OCI-M1 (cell line): ENCODE data around the gene PTCSC3.
"Not testable (repeated sequence)": the region's sequence is repeated elsewhere in the genome, so short reads cannot be mapped to it uniquely, and the experiment has no call there.

Source experiments
- DNase-seq: peaks from one replicate; lab custom pipeline; 2025; lab: John Stamatoyannopoulos, UW

The PTCSC3 gene

DNA sequence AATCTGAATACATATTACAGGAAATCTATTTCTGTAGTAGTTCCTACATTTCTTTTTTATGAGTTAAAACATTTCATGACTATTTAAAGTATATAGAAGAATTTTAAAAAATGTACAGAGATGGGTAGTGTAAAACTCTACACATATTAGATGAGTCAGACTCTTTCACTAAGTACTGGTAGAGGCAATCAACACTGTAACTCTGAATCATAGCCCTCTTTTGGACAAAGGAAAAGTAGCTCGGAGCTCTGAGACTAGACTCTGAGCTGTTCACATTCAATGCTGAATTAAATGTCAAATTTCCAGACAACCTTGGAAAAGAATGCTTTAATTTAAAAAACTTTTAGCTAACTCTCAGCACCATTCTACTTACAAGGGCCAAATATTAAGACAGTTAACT lies 3.4 kb downstream of the PTCSC3 start:
- DNase-seq, result no peak

- peak; percentile 3 for DNase-seq
These were observed 4.9 kb downstream of the PTCSC3 start for GRCh38 chr14:36171607-36172006.

DNA sequence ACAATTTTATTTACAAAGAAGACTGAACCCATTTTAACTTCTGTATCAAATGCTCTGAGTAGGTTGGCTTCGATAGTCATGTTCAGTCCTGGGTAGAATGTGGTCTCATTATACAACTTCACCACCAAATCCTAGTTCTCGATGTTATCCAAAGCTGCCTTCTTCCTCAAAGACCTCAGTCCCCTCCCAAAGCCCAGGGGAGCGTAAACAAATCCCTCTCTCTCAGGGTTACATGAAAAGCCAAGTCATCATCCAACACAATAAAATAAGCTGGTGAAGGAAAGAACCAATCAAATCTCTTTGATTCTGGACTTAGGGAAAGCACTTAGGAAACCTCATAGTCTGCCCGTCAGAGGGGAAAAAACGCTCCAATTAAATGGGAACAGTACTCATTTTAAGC lies 9.1 kb downstream of the PTCSC3 start:
- peak; percentile 9 for DNase-seq

GRCh38 chr14:36163451-36163850 lies 13.1 kb downstream of the PTCSC3 start:
- DNase-seq, result no peak

DNA sequence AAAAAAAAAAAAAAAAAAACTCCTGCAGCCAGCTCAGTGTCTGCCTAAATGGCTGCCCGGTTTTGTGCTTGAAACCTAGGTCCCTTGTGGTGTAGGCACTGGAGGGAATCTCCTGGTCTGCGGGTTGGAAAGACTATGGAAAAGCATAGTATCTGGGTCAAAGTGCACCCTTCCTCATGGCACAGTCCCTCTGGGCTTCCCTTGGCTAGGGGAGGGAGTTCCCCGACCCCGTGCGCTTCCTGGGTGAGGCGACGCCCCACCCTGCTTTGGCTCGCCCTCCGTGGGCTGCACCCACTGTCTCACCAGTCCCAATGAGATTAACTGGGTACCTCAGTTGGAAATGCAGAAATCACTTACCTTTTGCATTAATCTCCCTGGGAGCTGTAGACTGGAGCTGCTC lies 14.3 kb downstream of the PTCSC3 start:
- no peak for DNase-seq

GRCh38 chr14:36161776-36162175 lies 14.7 kb downstream of the PTCSC3 start:
- no peak for DNase-seq

DNA sequence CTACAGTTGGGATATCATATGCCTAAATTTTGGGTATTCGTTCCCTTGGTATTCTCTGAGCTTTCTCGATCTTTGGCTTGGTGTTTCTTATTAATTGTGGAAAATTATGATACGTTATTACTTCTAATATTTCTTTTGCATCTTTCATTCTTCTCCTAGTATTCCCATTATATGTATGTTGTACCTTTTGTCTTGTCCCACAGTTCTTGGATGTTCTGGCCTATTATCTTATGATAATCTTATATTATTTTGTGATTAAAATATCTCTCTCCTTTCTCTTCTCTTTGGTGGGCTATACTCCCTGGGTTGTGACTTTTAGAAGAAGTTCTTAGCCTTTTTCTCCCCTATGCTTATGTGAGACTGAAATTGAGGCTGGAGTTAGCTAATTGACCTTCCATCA lies 25.2 kb downstream of the PTCSC3 start:
- no peak for DNase-seq

GRCh38 chr14:36134038-36134437 lies 42.5 kb downstream of the PTCSC3 start:
- peak; percentile 6 for DNase-seq

DNA sequence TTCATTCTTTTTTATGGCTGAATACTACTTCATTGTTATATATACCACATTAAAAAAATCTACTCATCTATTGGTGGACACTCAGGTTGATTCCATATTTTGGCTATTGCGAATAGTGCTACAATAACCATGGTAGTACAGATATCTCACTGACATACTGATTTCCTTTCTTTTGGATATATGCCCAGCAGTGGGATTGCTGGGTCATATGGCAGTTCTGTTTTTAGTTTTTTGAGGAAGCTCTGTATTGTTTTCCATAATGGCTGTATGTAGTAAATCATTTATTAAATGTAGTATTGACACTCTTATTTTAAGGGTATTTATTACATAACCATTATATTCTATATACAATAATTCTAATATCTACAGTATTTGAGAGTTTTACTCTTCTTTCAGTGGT lies 43.7 kb downstream of the PTCSC3 start:
- no peak for DNase-seq

DNA sequence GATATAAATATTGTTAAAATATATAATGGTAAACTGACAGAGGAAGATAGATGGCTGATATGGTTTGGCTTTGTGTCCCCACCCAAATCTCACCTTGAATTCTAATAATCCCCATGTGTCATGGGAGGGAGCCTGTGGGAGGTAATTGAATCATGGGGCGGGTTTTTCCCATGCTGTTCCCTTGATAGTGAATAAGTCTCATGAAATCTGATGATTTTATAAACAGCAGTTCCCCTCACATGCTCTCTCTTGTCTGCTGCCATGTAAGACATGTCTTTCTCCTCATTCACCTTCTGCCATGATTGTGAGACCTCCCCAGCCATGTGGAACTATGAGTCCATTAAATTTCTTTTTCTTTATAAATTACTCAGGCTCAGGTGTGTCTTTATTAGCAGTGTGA lies 46.3 kb downstream of the PTCSC3 start:
- DNase-seq, result no peak

DNA sequence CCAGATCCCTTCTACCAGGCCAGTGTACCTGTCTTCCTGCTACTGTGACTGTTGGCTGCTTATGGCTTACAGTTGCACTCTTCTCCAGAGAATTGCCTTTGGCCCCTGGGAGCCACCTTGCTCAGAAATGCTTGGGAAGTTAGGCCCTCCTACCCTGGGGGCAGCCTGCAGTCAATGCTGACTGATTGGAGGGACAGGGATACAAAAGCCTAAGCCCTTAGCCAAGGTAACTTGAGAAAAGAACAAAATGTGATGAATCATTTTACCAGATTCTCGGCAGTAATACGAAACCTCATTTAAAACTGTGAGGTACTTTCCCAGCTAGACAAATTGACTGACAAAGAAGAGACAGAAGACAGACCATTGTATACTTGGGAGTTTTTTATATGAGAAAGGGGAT lies 47.3 kb downstream of the PTCSC3 start:
- DNase-seq, result no peak

DNA sequence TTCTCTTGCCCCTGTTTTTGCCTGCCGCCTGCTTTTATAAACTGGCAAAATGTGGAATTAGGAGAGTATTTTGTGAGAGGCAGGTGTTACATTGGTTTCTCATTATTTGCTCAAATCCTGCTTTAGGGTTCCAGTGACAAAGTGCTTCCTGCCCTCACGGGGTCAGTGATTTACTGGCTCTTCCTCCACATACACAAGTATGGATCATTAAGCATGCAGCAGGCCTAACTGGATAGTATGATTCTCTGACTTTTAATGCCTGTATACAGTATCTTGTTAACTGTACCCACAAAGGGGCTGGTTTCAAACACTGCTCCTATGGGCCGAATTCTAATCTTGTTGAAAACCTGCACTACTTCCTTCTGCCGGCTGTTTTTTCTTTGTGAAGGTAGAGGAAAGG lies 63.2 kb downstream of the PTCSC3 start:
- DNase-seq, result no peak

GRCh38 chr14:36111822-36112583 lies 64.5 kb downstream of the PTCSC3 start:
- no peak for DNase-seq

DNA sequence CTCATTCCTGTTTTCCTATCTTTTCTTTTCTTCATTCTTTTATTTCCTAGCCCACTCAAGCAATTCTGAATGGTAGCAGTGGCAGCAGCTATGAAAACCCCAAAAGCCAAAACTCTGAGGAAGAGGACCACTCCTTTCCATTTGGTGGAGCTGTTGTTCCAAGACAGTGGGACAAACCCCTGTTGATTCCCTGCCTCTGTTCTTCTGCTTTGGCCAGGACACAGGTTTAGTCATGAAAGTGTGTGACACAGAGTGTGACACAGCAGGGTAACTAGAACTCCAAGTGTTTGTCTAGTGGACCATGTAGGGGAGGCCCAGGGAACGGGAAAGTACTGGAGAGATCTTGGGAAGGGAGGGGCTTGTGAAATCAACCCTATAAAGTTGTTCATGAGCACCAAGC lies 71.1 kb downstream of the PTCSC3 start:
- DNase-seq, result peak; percentile 64

DNA sequence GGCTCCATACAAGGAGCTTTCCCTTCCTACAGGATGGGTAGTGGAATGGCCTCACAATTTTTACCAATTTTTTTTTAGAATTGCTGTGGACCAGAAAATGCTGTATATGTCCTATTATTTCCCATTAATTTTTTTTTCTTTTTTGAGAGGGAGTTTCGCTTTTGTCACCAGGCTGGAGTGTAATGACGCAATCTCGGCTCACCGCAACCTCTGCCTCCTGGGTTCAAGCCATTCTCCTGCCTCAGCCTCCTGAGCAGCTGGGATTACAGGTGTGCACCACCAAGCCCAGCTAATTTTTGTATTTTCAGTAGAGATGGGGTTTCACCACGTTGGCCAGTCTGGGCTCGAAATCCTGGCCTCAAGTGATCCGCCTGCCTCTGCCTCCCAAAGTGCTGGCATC lies 72.3 kb downstream of the PTCSC3 start:
- not testable (repeated sequence) for DNase-seq

DNA sequence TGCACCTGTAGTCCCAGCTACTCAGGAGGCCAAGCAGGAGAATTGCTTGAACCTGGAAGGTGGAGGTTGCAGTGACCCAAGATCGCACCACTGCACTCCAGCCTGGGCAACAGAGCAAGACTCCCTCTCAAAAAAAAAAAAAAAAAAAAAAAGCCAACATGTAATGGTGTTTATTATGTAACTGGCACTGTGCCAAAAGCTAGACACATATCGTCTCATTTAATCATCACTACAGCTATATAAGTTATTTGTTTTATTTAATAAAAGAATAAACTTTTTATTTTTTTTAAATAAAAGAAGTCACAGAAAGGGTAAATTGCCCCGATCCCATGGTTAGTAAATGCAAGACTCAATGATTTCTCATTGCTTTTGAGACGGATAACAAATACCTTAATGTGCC lies 76.9 kb downstream of the PTCSC3 start:
- no peak for DNase-seq

DNA sequence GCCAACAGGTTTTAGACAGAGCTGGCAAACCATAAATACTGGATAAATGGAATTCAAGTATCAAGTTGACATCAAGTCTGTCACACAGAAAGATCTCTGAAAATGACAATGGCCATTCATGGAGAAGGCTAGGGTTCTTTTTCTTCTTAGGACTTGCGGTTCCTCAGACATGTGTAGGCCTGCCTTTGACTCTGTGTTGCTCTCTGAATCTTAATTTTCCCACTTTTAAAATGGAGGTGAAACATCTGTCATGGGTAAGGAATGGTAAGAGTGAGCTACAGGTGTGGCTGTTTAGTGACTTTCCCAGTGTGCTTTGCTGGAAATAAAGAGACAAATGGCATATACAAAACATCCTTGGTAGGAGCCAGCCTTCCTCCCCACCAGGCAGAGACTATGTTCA lies 79.2 kb downstream of the PTCSC3 start:
- no peak for DNase-seq

DNA sequence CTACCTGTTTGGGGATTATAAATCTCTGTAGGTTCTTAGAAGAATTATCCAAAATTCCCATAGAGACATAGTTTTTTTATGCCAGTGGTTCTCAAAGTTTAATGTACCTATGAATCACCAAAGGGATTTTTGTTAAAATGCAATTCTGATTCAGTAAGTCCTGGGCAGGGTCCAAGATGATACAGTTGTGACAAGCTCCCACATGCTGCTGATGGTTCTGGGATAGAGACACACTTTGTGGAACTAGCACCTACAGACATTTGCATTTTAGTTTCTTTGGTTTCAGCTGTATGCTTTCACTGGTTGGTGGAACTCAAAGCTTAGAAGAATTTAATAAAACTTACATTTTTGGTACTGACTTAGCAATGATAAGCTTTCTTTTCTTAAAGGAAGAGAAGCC lies 80.4 kb downstream of the PTCSC3 start:
- no peak for DNase-seq

- DNase-seq, result no peak
These were observed 81.6 kb downstream of the PTCSC3 start for GRCh38 chr14:36094963-36095362.

GRCh38 chr14:36091096-36091495 lies 85.4 kb downstream of the PTCSC3 start:
- peak; percentile 11 for DNase-seq

GRCh38 chr14:36087411-36087810 lies 89.1 kb downstream of the PTCSC3 start:
- DNase-seq, result no peak

DNA sequence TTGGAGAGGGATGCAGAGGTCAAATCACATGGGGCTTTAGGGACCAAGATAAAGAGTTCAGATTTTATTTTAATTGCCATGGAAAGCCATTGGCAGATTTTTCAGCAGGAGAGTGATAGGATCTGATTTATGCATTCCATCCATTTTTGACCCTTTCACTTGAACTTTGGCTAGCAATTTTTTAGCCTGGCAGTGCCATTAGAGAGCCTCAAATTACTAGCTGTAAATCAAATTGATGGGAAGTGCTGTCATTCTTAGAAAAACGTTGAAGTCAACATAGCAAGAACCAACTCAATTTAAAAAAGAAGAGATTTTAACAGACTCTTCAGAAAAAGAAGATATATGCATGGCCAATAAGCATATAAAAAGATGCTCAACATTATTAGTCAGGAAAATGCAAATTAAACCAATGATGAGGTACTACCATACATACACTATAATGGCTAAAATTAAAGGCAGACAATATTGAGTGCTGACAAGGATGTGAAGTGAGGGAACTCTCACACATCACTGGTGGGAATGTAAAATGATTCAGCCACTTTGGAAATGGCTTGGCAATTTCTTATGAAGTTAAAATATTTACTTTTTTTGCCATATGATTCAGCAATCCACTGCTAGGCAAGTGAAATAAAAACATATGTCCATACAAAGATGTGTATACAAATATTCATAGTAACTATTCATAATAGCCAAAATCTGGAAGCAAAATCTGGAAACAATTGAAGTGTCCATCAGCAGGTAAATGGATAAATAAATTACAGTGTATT lies 89.7 kb downstream of the PTCSC3 start:
- no peak for DNase-seq

DNA sequence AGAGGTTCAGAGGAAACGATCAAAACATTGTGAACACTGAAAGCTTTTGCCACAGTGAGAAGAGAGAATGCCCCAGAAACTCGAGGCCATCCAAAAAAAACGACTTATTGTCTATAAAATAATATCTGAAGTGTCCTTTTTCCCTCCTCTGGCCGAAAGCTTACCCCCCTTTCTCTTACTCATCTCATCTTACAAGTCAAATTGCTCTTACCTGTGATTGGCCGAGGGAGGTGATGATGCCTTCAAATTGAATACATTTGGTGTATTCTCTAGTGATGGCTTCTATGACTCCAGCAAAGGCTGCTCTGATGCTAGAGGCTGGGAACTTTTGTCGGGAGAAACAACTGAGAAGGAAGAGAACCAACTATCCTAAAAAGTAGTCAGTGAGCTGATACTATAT lies 90.7 kb downstream of the PTCSC3 start:
- peak; percentile 5 for DNase-seq
